Measurements from ENCODE around the gene HPSE2. TPM values are rescaled to one million over a fixed set of nuclear protein-coding genes. Genes with fewer than 3 reads are reported as not detected.

The HPSE2 gene
- total and polyA plus RNA-seq, 8 donors: 0.04 to 1.1 (median 0.05) TPM; not detected in 5

DNA sequence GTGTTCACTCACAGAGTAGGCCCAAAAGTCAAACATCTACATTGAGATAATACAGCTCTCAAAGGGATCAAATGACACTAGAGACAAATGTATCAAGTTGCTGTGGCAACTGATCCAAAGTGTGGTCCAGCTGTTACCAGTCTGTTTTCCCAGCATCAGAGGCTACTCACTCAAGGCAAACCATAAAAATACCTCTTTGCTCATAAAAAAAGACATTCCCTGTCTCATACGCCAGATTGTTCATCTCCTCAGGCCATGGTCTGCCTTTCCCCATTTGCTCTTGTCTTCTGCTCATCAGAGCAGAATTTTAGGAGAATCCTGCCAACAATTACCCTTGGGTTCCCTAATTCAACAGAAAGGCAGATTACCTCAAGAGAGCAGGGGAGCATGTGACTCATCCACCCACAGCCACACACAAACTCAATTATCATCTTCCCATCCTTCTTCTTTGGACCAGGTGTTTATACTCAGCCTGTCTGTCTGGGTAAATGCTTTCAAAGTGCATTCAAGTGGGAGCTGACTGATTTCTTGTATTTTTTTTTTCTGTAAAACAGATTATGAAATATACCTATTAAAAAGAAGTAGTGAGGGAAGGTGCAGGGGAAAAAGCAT lies 562.4 kb downstream of the HPSE2 start:
- intact Hi-C loops (cut with DNase I): no loop called here
- DNase-seq (no peak), ATAC-seq (peak in 1 of 4 donors; percentile 16), FAIRE-seq (no peak)
- TF ChIP-seq, protein P1, sequence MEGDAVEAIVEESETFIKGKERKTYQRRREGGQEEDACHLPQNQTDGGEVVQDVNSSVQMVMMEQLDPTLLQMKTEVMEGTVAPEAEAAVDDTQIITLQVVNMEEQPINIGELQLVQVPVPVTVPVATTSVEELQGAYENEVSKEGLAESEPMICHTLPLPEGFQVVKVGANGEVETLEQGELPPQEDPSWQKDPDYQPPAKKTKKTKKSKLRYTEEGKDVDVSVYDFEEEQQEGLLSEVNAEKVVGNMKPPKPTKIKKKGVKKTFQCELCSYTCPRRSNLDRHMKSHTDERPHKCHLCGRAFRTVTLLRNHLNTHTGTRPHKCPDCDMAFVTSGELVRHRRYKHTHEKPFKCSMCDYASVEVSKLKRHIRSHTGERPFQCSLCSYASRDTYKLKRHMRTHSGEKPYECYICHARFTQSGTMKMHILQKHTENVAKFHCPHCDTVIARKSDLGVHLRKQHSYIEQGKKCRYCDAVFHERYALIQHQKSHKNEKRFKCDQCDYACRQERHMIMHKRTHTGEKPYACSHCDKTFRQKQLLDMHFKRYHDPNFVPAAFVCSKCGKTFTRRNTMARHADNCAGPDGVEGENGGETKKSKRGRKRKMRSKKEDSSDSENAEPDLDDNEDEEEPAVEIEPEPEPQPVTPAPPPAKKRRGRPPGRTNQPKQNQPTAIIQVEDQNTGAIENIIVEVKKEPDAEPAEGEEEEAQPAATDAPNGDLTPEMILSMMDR (IDR thresholded peaks at IDR 0.05): no peak
- H3K27ac ChIP-seq: no peak overlapping the region
- H3K4me1 ChIP-seq: no peaks in the 10 kb centered on the region
- WGBS, 2 donors: 74 to 95% methylated on average over 1 of the region's 1 CpG
- no peaks in the 10 kb centered on the region for H3K27me3 ChIP-seq
- no peak overlapping the region for H3K4me3 ChIP-seq
- H3K9me3 ChIP-seq: no peaks in the 10 kb centered on the region
- H3K36me3 ChIP-seq: no peaks in the 10 kb centered on the region

- no peak for DNase-seq
- intact Hi-C loops (cut with DNase I): no loop called here
- 64 to 79% methylated on average over 1 of the region's 1 CpG for WGBS, 2 donors
- Histone ChIP-seq H3K27me3 (no peaks in the 10 kb centered on the region), H3K36me3 (no peaks in the 10 kb centered on the region), H3K27ac (no peak overlapping the region), H3K9me3 (no peaks in the 10 kb centered on the region), H3K4me1 (no peaks in the 10 kb centered on the region), H3K4me3 (no peak overlapping the region)
- peak; percentile 17 for FAIRE-seq
- no peak for ATAC-seq
- TF ChIP-seq, protein P1 (IDR thresholded peaks at IDR 0.05): no peak
Measured at GRCh38 chr10:98667081-98667480, 568.6 kb downstream of the HPSE2 start.

DNA sequence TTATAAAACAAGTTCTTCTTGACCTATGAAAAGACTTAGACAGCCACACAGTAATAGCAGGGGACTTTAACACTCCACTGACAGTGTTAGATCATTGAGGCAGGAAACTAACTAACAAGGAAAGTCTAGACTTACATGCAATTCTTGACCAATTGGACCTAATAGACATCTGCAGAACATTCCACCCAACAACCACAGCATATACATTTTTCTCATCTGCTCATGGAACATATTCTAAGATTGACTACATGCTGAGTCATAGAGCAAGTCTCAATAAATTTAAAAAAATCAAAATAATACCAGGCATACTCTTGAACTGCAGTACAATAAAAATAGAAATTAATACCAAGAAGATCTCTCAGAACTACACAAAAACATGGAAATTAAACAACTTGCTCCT lies 569.4 kb downstream of the HPSE2 start:
- no peak for FAIRE-seq
- intact Hi-C loops (cut with DNase I): no loop called here
- TF ChIP-seq, protein P1 (IDR thresholded peaks at IDR 0.05): no peak

GRCh38 chr10:98664329-98665042 lies 571.2 kb downstream of the HPSE2 start:
- no peak overlapping the region for H3K4me3 ChIP-seq
- no peak for FAIRE-seq
- H3K4me1 ChIP-seq: no peaks in the 10 kb centered on the region
- peak in 1 of 6 donors; percentile 9 for DNase-seq
- TF ChIP-seq, protein P1 (IDR thresholded peaks at IDR 0.05): peak in 1 of 4 donors; percentile 26
- H3K9me3 ChIP-seq: no peaks in the 10 kb centered on the region
- H3K27ac ChIP-seq: no peak overlapping the region
- no peaks in the 10 kb centered on the region for H3K27me3 ChIP-seq
- WGBS, 2 donors: 30 to 32% methylated on average over 13 of the region's 13 CpGs
- intact Hi-C loops (cut with DNase I): no loop called here
- ATAC-seq: peak in 3 of 4 donors; percentile 36 to 60 (median 43)
- no peaks in the 10 kb centered on the region for H3K36me3 ChIP-seq

More for the DNA sequence above, 569.4 kb downstream of the HPSE2 start:
- Histone ChIP-seq H3K4me3 (no peak overlapping the region), H3K27ac (no peak overlapping the region), H3K9me3 (no peaks in the 10 kb centered on the region), H3K36me3 (no peaks in the 10 kb centered on the region), H3K27me3 (no peaks in the 10 kb centered on the region), H3K4me1 (no peaks in the 10 kb centered on the region)
- ATAC-seq (no peak), DNase-seq (no peak)

GRCh38 chr10:98659951-98660350 lies 575.7 kb downstream of the HPSE2 start:
- no peaks in the 10 kb centered on the region for H3K27me3 ChIP-seq
- FAIRE-seq: no peak

More at GRCh38 chr10:98659951-98660350, 575.7 kb downstream of the HPSE2 start:
- Histone ChIP-seq H3K9me3 (no peaks in the 10 kb centered on the region), H3K4me1 (no peaks in the 10 kb centered on the region), H3K27ac (no peak overlapping the region), H3K36me3 (no peaks in the 10 kb centered on the region), H3K4me3 (no peak overlapping the region)
- intact Hi-C loops (cut with DNase I): no loop called here
- DNase-seq: no peak
- no peak for ATAC-seq
- TF ChIP-seq, protein P1 (IDR thresholded peaks at IDR 0.05): no peak

Data from pancreas (tissue), 10 donors.